MM.1S (cell line): ENCODE data around the gene GRXCR1.

Source experiments
- DNase-seq: peaks from one replicate; pipeline ENCODE4 v3.0.0-alpha.2; 2015
- H2AFZ ChIP-seq: fragments of 300-600 bp; sonication (generic); 2 replicates; pipeline ENCODE4 v1.6.0; 2016; ENCODE audit warnings: antibody characterized with exemption, low read length
- H3F3A ChIP-seq: fragments of 300-600 bp; sonication (generic); 2 replicates; pipeline ENCODE4 v1.6.1; 2016; ENCODE audit warnings: mild to moderate bottlenecking, antibody characterized with exemption, low read length, moderate library complexity, mixed read lengths; ENCODE audit not compliant: insufficient read depth
- H3K27ac ChIP-seq: fragments of 300-600 bp; sonication (generic); 2 replicates; pipeline ENCODE4 v1.5.1; 2016; ENCODE audit warnings: mild to moderate bottlenecking, low read length
- H3K27me3 ChIP-seq: fragments of 300-600 bp; sonication (generic); replicated peaks from 2 replicates; pipeline ENCODE4 v1.6.0; 2016; ENCODE audit warnings: low read length; ENCODE audit not compliant: insufficient read depth
- H3K36me3 ChIP-seq: fragments of 300-600 bp; sonication (generic); replicated peaks from 2 replicates; pipeline ENCODE4 v1.6.1; 2016; ENCODE audit warnings: mild to moderate bottlenecking, low read length, mixed read lengths; ENCODE audit not compliant: insufficient read depth
- H3K4me1 ChIP-seq: fragments of 300-600 bp; sonication (generic); 2 replicates; pipeline ENCODE4 v1.6.1; 2016; ENCODE audit warnings: low read length, mixed read lengths
- H3K4me2 ChIP-seq: fragments of 300-600 bp; sonication (generic); 2 replicates; pipeline ENCODE4 v1.6.0; 2016; ENCODE audit warnings: low read depth, low read length
- H3K4me3 ChIP-seq: fragments of 300-600 bp; sonication (generic); 2 replicates; pipeline ENCODE4 v1.5.1; 2016; ENCODE audit warnings: low read length, mixed read lengths
- H3K79me2 ChIP-seq: fragments of 300-600 bp; sonication (generic); 2 replicates; pipeline ENCODE4 v1.6.1; 2016; ENCODE audit warnings: mixed run types, low read length, mixed read lengths
- H3K9ac ChIP-seq: fragments of 300-600 bp; sonication (generic); 2 replicates; pipeline ENCODE4 v1.6.1; 2016; ENCODE audit warnings: low read length, mixed read lengths
- H3K9me2 ChIP-seq: fragments of 300-600 bp; sonication (generic); replicated peaks from 2 replicates; pipeline ENCODE4 v1.6.1; 2016; ENCODE audit warnings: mild to moderate bottlenecking, low read length, mixed read lengths; ENCODE audit not compliant: insufficient read depth
- H3K9me3 ChIP-seq: fragments of 300-600 bp; sonication (generic); replicated peaks from 2 replicates; pipeline ENCODE4 v1.6.1; 2016; ENCODE audit warnings: mild to moderate bottlenecking, low read length, mixed read lengths; ENCODE audit not compliant: insufficient read depth
- H4K20me1 ChIP-seq: fragments of 300-600 bp; sonication (generic); 2 replicates; pipeline ENCODE4 v1.6.1; 2016; ENCODE audit warnings: mild to moderate bottlenecking, low read length, moderate library complexity, mixed read lengths; ENCODE audit not compliant: insufficient read depth
- EZH2 ChIP-seq: fragments of 300-600 bp; sonication (generic); optimal IDR thresholded peaks from 2 replicates; pipeline ENCODE3; 2017; ENCODE audit warnings: low read depth, mild to moderate bottlenecking, antibody characterized with exemption, low read length, mixed read lengths
- EZH2phosphoT487 ChIP-seq: fragments of 300-600 bp; sonication (generic); IDR thresholded peaks from 2 replicates; pipeline ENCODE4 v1.6.1; 2018; ENCODE audit warnings: antibody characterized with exemption, low read length
- TF ChIP-seq, protein P1 (sequence below): fragments of 300-600 bp; sonication (generic); IDR thresholded peaks from 2 replicates; pipeline ENCODE4 v1.5.1; 2016; ENCODE audit warnings: antibody characterized with exemption, low read length, mixed read lengths

Gene GRXCR1

DNA sequence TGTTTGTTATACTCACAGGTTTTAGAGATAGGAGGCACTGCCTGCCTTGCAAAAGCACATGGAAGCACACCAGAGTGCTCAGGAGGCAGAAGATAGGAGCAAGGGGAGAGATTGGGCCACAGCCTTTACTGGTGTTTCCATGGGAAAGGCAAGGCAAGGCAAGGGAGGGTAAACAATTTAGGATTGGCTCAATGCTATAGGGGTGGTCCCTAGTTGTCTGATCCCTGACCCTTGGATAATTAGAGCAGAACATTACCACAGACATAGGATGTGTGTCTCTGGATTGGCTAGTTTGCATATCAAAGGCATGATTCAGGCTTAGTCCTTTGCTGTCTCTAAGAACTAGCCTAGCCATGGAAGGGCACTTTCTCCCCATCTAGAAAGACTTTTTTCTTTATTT is 36.1 kb downstream of the GRXCR1 start:
- Histone ChIP-seq H3K27me3 (no peaks in the 10 kb centered on the region), H3K27ac (no peak overlapping the region), H4K20me1 (no peaks in the 10 kb centered on the region), H3K4me2 (no peak overlapping the region), H3K36me3 (no peaks in the 10 kb centered on the region), H2AFZ (no peak overlapping the region), H3F3A (no peaks in the 10 kb centered on the region), H3K9ac (no peak overlapping the region), H3K9me2 (no peaks in the 10 kb centered on the region), H3K9me3 (no peaks in the 10 kb centered on the region), H3K4me3 (no peak overlapping the region), H3K4me1 (no peaks in the 10 kb centered on the region), H3K79me2 (no peaks in the 10 kb centered on the region)
- no peak for DNase-seq
- no peak for TF ChIP-seq EZH2phosphoT487
- no peak for TF ChIP-seq EZH2

DNA sequence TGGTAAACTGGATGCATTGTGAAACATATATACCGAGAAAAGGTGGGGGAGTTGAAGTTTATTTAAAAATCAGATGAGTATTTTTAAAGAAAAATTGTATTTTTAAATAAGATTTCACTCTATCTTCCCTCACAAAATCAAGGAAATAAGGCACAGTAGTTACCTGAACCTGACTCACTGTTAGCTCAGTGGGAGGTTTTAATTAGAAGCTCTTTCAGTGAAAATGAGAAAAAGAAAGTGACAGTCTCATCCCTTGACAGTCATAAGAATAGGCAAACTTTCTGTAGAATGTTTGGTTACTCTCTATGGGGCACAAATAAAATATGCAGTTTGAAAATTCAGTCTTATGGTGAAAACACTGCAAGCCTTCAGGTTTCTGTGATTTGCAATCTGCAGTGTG is 49.7 kb downstream of the GRXCR1 start:
- no peaks in the 10 kb centered on the region for H3K27me3 ChIP-seq
- no peaks in the 10 kb centered on the region for H3K4me1 ChIP-seq
- no peak for TF ChIP-seq EZH2
- no peak for TF ChIP-seq EZH2phosphoT487
- TF ChIP-seq, protein P1, sequence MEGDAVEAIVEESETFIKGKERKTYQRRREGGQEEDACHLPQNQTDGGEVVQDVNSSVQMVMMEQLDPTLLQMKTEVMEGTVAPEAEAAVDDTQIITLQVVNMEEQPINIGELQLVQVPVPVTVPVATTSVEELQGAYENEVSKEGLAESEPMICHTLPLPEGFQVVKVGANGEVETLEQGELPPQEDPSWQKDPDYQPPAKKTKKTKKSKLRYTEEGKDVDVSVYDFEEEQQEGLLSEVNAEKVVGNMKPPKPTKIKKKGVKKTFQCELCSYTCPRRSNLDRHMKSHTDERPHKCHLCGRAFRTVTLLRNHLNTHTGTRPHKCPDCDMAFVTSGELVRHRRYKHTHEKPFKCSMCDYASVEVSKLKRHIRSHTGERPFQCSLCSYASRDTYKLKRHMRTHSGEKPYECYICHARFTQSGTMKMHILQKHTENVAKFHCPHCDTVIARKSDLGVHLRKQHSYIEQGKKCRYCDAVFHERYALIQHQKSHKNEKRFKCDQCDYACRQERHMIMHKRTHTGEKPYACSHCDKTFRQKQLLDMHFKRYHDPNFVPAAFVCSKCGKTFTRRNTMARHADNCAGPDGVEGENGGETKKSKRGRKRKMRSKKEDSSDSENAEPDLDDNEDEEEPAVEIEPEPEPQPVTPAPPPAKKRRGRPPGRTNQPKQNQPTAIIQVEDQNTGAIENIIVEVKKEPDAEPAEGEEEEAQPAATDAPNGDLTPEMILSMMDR, result no peak

DNA sequence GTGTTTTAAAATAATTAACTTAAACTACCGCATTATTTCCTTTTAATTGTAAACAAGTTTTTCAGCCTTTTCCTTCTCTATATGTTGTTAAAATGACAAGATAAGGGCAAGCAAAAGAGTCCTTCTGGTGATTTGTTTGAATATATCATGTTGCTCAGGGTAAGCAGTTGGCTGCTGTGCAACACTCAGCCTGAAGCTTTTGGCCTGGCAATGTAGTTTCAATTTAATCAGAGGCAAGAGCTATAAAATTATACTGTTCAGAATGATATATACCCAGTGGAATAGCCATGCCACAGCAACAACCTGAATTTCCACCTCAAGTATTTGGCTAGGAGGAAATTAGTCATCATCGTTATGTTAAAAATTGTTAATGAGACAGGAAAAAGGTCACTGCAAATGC is 53.4 kb downstream of the GRXCR1 start:
- no peak overlapping the region for H2AFZ ChIP-seq
- no peak overlapping the region for H3K4me3 ChIP-seq
- no peaks in the 10 kb centered on the region for H3K36me3 ChIP-seq
- H3K9ac ChIP-seq, result no peak overlapping the region
- no peaks in the 10 kb centered on the region for H4K20me1 ChIP-seq
- H3F3A ChIP-seq, result no peaks in the 10 kb centered on the region
- no peaks in the 10 kb centered on the region for H3K79me2 ChIP-seq
- no peak for TF ChIP-seq EZH2phosphoT487
- TF ChIP-seq EZH2, result no peak
- TF ChIP-seq, protein P1, result no peak
- no peaks in the 10 kb centered on the region for H3K9me2 ChIP-seq
- H3K27me3 ChIP-seq, result no peaks in the 10 kb centered on the region
- H3K27ac ChIP-seq, result no peak overlapping the region
- no peak for DNase-seq
- H3K4me2 ChIP-seq, result no peak overlapping the region
- H3K4me1 ChIP-seq, result no peaks in the 10 kb centered on the region
- H3K9me3 ChIP-seq, result no peaks in the 10 kb centered on the region

More for the DNA sequence above, 49.7 kb downstream of the GRXCR1 start:
- Histone ChIP-seq H3K9me3 (no peaks in the 10 kb centered on the region), H3K4me3 (no peak overlapping the region), H3K27ac (no peak overlapping the region), H4K20me1 (no peaks in the 10 kb centered on the region), H3K4me2 (no peak overlapping the region), H3K9ac (no peak overlapping the region), H2AFZ (no peak overlapping the region), H3K9me2 (no peaks in the 10 kb centered on the region), H3K79me2 (no peaks in the 10 kb centered on the region), H3F3A (no peaks in the 10 kb centered on the region), H3K36me3 (no peaks in the 10 kb centered on the region)
- no peak for DNase-seq

DNA sequence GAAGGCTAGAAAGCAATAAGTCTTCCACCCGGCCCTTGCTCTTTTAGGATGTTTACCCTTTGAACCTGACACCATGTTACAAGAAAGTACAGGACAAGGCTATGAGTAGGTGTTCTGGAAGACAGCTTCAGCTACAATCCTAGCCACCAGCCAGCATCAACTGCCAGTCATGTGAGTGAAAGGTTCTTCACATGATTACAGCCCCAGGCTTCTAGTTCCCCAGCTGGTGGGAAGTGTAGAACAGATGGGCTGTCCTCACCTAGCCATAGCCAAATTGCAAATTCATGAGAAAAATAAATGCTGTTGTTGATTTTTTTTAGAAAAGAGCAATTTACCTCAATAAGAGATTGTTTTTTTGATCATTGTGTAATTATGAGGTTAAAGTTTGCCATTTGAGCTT is 60.8 kb downstream of the GRXCR1 start:
- TF ChIP-seq EZH2phosphoT487, result no peak
- TF ChIP-seq EZH2, result no peak
- TF ChIP-seq, protein P1, result no peak
- no peaks in the 10 kb centered on the region for H3K79me2 ChIP-seq
- no peak overlapping the region for H2AFZ ChIP-seq
- H3K4me1 ChIP-seq, result no peaks in the 10 kb centered on the region
- H3K27ac ChIP-seq, result no peak overlapping the region
- H4K20me1 ChIP-seq, result no peaks in the 10 kb centered on the region
- no peak for DNase-seq
- no peaks in the 10 kb centered on the region for H3K27me3 ChIP-seq
- no peaks in the 10 kb centered on the region for H3K9me2 ChIP-seq
- H3K9ac ChIP-seq, result no peak overlapping the region
- no peak overlapping the region for H3K4me2 ChIP-seq
- H3F3A ChIP-seq, result no peaks in the 10 kb centered on the region
- H3K4me3 ChIP-seq, result no peak overlapping the region
- H3K9me3 ChIP-seq, result no peaks in the 10 kb centered on the region
- H3K36me3 ChIP-seq, result no peaks in the 10 kb centered on the region
